ENCODE data around the gene KIF9. TPM values are rescaled to one million over a fixed set of nuclear protein-coding genes. Genes with fewer than 3 reads are reported as not detected.
A peak's percentile ranks its signal among the peaks of the same experiment; 100 is the strongest.

Gene KIF9
- total RNA-seq, 6 donors from 2014 or later = 4.7 to 27.0 (median 11.3) TPM

DNA sequence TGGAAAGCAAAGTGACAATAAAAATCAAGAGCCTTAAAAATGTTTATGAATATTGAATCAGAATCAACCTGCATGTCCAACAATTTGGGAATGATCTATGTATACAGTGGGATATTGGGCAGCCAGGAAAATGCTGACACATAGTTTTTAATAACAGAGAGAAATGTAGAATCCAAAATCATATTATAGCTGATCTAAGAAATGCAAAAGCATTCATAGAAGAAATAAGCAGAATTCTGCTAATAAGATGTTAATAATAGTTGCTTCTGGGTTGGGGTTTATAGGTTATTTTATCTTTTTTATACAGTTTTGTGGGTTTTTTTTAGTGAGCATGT lies 15.1 kb downstream of the KIF9 start:
- ATAC-seq (ENCODE audit: low FRiP score in 2 of 2) (no peak), DNase-seq (no peak)
- H3K36me3 ChIP-seq = no peaks in the 10 kb centered on the region
- H3K4me1 ChIP-seq = peaks cover 0 to 6% (median 4%) of the 10 kb centered on the region in 4 donors
- H3K9me3 ChIP-seq = no peaks in the 10 kb centered on the region
- no peak overlapping the region for H3K4me3 ChIP-seq
- TF ChIP-seq POLR2AphosphoS5 (IDR thresholded peaks at IDR 0.05) = no peak
- TF ChIP-seq EP300 (IDR thresholded peaks at IDR 0.05) = no peak
- no peak for TF ChIP-seq POLR2A (IDR thresholded peaks at IDR 0.05)
- TF ChIP-seq, protein P1, sequence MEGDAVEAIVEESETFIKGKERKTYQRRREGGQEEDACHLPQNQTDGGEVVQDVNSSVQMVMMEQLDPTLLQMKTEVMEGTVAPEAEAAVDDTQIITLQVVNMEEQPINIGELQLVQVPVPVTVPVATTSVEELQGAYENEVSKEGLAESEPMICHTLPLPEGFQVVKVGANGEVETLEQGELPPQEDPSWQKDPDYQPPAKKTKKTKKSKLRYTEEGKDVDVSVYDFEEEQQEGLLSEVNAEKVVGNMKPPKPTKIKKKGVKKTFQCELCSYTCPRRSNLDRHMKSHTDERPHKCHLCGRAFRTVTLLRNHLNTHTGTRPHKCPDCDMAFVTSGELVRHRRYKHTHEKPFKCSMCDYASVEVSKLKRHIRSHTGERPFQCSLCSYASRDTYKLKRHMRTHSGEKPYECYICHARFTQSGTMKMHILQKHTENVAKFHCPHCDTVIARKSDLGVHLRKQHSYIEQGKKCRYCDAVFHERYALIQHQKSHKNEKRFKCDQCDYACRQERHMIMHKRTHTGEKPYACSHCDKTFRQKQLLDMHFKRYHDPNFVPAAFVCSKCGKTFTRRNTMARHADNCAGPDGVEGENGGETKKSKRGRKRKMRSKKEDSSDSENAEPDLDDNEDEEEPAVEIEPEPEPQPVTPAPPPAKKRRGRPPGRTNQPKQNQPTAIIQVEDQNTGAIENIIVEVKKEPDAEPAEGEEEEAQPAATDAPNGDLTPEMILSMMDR (IDR thresholded peaks at IDR 0.05) = no peak
- no peaks in the 10 kb centered on the region for H3K27me3 ChIP-seq
- H3K27ac ChIP-seq = no peak overlapping the region

DNA sequence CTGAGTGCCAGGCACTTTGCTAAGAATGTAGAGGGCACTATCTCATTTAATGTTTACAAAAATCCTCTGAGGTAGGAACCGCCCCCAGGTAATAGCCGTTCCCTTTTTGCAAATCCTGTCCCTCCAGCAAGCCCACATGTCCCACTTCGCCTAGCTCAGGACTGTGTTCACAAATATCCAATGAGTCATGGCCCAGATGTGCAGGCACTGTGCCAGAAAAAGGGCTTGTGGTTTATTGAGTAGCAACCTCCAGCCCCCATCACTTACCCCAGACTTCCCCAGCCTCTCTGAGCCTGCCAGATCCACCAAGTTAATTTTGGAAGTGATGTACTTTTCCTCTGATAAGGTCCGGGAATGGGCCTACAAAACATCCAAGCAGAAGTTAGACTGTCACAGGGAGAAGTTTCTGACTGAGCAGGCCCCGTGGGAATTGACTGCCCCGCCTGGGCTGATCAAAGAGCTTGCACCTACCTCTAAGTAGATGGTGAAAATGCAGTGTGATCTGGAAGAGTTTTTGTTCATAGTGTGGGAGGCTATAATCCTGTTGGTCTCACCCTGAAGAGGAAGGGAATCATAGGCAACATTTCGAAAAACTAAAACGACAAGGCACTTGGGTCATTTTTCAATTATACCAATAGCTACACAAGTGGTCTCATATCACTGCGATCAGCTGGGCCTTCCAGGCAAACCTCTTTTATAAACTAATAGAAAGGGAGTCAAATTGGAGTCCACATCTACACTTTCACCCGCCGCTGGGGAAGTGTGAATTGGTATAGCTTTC lies 15.7 kb downstream of the KIF9 start:
- no peaks in the 10 kb centered on the region for H3K27me3 ChIP-seq
- H3K9me3 ChIP-seq = no peaks in the 10 kb centered on the region
- no peaks in the 10 kb centered on the region for H3K36me3 ChIP-seq
- TF ChIP-seq, protein P1 (IDR thresholded peaks at IDR 0.05) = no peak
- TF ChIP-seq POLR2AphosphoS5 (IDR thresholded peaks at IDR 0.05) = no peak
- no peak for TF ChIP-seq POLR2A (IDR thresholded peaks at IDR 0.05)
- TF ChIP-seq EP300 (IDR thresholded peaks at IDR 0.05) = no peak
- H3K4me3 ChIP-seq = no peak overlapping the region
- peak in 1 of 2 donors; percentile 58 for DNase-seq
- peaks cover 0 to 6% (median 4%) of the 10 kb centered on the region in 4 donors for H3K4me1 ChIP-seq
- ATAC-seq (ENCODE audit: low FRiP score in 2 of 2) = peak; percentile 7 to 86
- 58% methylated on average over 11 of the region's 11 CpGs for WGBS, 2 donors
- H3K27ac ChIP-seq = no peak overlapping the region

DNA sequence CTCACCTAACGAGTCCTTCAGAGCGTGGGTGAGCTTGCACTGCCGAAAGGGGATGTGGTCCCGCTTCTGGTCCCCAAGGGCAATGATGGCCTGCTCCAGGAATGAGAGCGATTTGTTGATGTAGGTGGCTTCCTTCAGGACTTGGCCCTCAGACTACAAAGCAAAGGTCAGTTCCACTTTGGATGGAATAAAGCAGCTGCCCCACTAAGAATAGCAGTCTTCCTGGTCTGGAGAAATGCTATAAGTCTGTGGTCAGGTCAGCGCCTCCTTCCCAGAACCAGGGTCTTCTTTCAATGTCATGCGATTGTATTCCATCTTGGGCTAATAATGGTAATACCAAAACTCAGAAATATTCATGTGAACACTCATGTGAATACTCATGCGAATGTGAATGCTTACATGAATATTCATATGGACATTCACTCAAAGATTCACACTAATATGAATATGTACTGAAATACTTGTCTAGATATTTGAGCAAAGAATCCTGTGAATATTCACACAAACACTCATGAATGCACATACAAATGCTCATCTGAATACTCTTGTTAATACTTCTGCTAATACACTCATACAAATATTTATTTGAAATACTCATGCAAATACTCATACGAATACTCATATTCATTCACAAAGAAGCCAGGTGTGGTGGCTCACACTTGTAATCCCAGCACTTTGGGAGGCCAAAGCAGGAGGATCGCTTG lies 16.7 kb downstream of the KIF9 start:
- no peak for ATAC-seq (ENCODE audit: low FRiP score in 2 of 2)
- H3K27ac ChIP-seq = no peak overlapping the region
- DNase-seq = no peak
- no peaks in the 10 kb centered on the region for H3K36me3 ChIP-seq
- TF ChIP-seq POLR2AphosphoS5 (IDR thresholded peaks at IDR 0.05) = no peak
- TF ChIP-seq, protein P1 (IDR thresholded peaks at IDR 0.05) = no peak
- TF ChIP-seq POLR2A (IDR thresholded peaks at IDR 0.05) = no peak
- no peak for TF ChIP-seq EP300 (IDR thresholded peaks at IDR 0.05)
- H3K9me3 ChIP-seq = no peaks in the 10 kb centered on the region
- no peaks in the 10 kb centered on the region for H3K27me3 ChIP-seq
- no peak overlapping the region for H3K4me3 ChIP-seq
- 93 to 95% methylated on average over 6 to 10 of the region's 10 CpGs for WGBS, 2 donors
- peaks cover 0 to 6% (median 4%) of the 10 kb centered on the region in 4 donors for H3K4me1 ChIP-seq

DNA sequence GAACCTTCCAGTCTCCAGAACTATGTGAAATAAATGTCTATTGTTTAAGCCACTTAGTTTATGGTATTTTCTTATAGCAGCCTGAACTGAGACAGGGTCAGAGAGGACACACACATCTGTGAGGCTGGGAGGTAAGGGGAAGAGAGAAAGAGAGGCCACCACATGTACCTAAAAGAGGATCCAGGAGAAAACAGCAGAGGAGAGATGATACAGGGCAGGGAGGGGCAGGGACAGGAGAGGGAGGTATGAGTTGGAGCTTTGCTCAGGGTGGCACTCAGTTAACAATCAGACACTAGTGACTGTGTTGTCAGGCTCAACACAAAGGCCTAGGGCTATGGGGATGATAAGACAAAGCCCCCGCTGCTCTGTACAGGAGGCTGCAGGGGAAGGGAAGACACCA lies 17.6 kb downstream of the KIF9 start:
- no peak overlapping the region for H3K27ac ChIP-seq
- WGBS, 2 donors = 90 to 100% methylated on average over 1 of the region's 1 CpG
- peaks cover 0 to 6% (median 4%) of the 10 kb centered on the region in 4 donors for H3K4me1 ChIP-seq
- no peak overlapping the region for H3K4me3 ChIP-seq
- no peaks in the 10 kb centered on the region for H3K36me3 ChIP-seq
- DNase-seq = no peak
- H3K27me3 ChIP-seq = no peaks in the 10 kb centered on the region
- no peaks in the 10 kb centered on the region for H3K9me3 ChIP-seq
- TF ChIP-seq, protein P1 (IDR thresholded peaks at IDR 0.05) = no peak
- TF ChIP-seq POLR2AphosphoS5 (IDR thresholded peaks at IDR 0.05) = no peak
- no peak for TF ChIP-seq POLR2A (IDR thresholded peaks at IDR 0.05)
- no peak for TF ChIP-seq EP300 (IDR thresholded peaks at IDR 0.05)
- no peak for ATAC-seq (ENCODE audit: low FRiP score in 2 of 2)
